HepG2 (cell line): ENCODE results near the gene SALL2. TPM values are rescaled to one million over a fixed set of nuclear protein-coding genes. Genes with fewer than 3 reads are reported as not detected.
A peak's percentile ranks its signal among the peaks of the same experiment; 100 is the strongest.

Source experiments
- FOXM1 ChIP-seq: sonication (generic); formaldehyde crosslinking; IDR thresholded peaks from 2 replicates; pipeline ENCODE4 v1.5.0; 2020; ENCODE audit warnings: missing genetic modification reagents
- HNF4A ChIP-seq: sonication (generic); formaldehyde crosslinking; IDR thresholded peaks from 2 replicates; pipeline ENCODE4 v1.4.0; 2020; ENCODE audit warnings: missing genetic modification reagents
- IRF9 ChIP-seq: sonication (generic); formaldehyde crosslinking; IDR thresholded peaks from 2 replicates; pipeline ENCODE4 v1.8.0; 2022; ENCODE audit warnings: missing genetic modification reagents, mild to moderate bottlenecking, borderline replicate concordance
- LCORL ChIP-seq, 2 experiments: fragments of 450-650 bp in 1 of 2; sonication (generic) in 1 of 2; formaldehyde crosslinking in 1 of 2; IDR thresholded peaks; 2 replicates each; pipeline versions ENCODE4 v1.5.0 to v1.6.1; 2017 to 2020; ENCODE audit warnings: antibody characterized with exemption in 1 of 2, missing genetic modification reagents in 1 of 2
- MBD4 ChIP-seq: IDR thresholded peaks from 2 replicates; pipeline ENCODE4 v1.6.1; 2012; ENCODE audit warnings: low read length, inconsistent platforms, borderline replicate concordance
- PHF5A ChIP-seq: IDR thresholded peaks from one replicate; pipeline ENCODE4 v1.6.1; 2018; ENCODE audit warnings: low read depth, missing genetic modification reagents; ENCODE audit not compliant: unreplicated experiment
- POLR2AphosphoS2 ChIP-seq: IDR thresholded peaks from 2 replicates; pipeline ENCODE4 v1.6.1; 2011; ENCODE audit warnings: low read depth, low read length, improper control_type of control experiment
- SALL1 ChIP-seq: sonication (generic); formaldehyde crosslinking; IDR thresholded peaks from 2 replicates; pipeline ENCODE4 v1.8.0; 2022; ENCODE audit warnings: mild to moderate bottlenecking, missing genetic modification reagents
- SAP130 ChIP-seq: IDR thresholded peaks from 2 replicates; pipeline ENCODE4 v1.6.1; 2016; ENCODE audit warnings: low read depth
- SMAD9 ChIP-seq: sonication (generic); formaldehyde crosslinking; IDR thresholded peaks from 2 replicates; pipeline ENCODE4 v1.5.1; 2020; ENCODE audit warnings: mild to moderate bottlenecking, missing genetic modification reagents
- UBTF ChIP-seq: sonication (generic); formaldehyde crosslinking; IDR thresholded peaks from 2 replicates; pipeline ENCODE4 v1.4.0; 2020; ENCODE audit warnings: mild to moderate bottlenecking, missing genetic modification reagents
- ZEB1 ChIP-seq: IDR thresholded peaks from 2 replicates; pipeline ENCODE4 v1.6.1; 2012; ENCODE audit warnings: mild to moderate bottlenecking, low read depth, inconsistent platforms; ENCODE audit not compliant: insufficient replicate concordance
- ZFP36 ChIP-seq: fragments of 150-350 bp; IDR thresholded peaks from 2 replicates; pipeline ENCODE4 v1.6.1; 2018; ENCODE audit warnings: borderline replicate concordance, low read length, low read depth; ENCODE audit not compliant: partially characterized antibody
- ZNF30 ChIP-seq: sonication (generic); formaldehyde crosslinking; IDR thresholded peaks from 2 replicates; pipeline ENCODE4 v1.5.0; 2020; ENCODE audit warnings: mild to moderate bottlenecking, missing genetic modification reagents
- ZNF496 ChIP-seq: sonication (generic); formaldehyde crosslinking; IDR thresholded peaks from 2 replicates; pipeline ENCODE4 v1.8.1; 2023; ENCODE audit warnings: mild to moderate bottlenecking, moderate library complexity, missing genetic modification reagents; ENCODE audit not compliant: insufficient replicate concordance
- ZNF512 ChIP-seq: sonication (generic); formaldehyde crosslinking; IDR thresholded peaks from 2 replicates; pipeline ENCODE4 v1.4.0; 2020; ENCODE audit warnings: mild to moderate bottlenecking, missing genetic modification reagents
- ZNF615 ChIP-seq: sonication (generic); formaldehyde crosslinking; IDR thresholded peaks from 2 replicates; pipeline ENCODE4 v1.5.0; 2020; ENCODE audit warnings: mild to moderate bottlenecking, missing genetic modification reagents, borderline replicate concordance
- ZNF740 ChIP-seq: sonication (generic); formaldehyde crosslinking; IDR thresholded peaks from 2 replicates; pipeline ENCODE4 v1.4.0; 2020; ENCODE audit warnings: missing genetic modification reagents
- ZNF792 ChIP-seq: IDR thresholded peaks from 2 replicates; pipeline ENCODE4 v1.6.1; 2016
- polyA plus RNA-seq, 8 experiments: library from polyadenylated mRNA; depleted of rRNA in 3 of 8; stranded (reverse) in 7 of 8; unstranded in 1 of 8; fragments of >200 nt; fragmentation: Illumina TruSeq in 4 of 8; extraction: Trizol in 4 of 8; gene quantifications; 2 replicates each; pipeline versions ENCODE4 v1.2.1 to v1.2.3, GENCODE V29; 2011 to 2016; ENCODE audit warnings: low read depth in 4 of 8, missing spikeins in 1 of 8, mixed read lengths in 1 of 8; ENCODE audit not compliant: insufficient read depth in 1 of 8
- total RNA-seq, 5 experiments: library from RNA; depleted of rRNA; stranded (reverse); fragments of >200 nt; fragmentation: Illumina TruSeq; extraction: Trizol; gene quantifications; 2 replicates each; pipeline ENCODE4 v1.2.3, GENCODE V29; 2016; ENCODE audit warnings: low read depth in 1 of 5
- TF ChIP-seq, protein P1 (sequence below): sonication (generic); formaldehyde crosslinking; conservative IDR thresholded peaks from 2 replicates; pipeline ENCODE4 v1.8.1; 2023; ENCODE audit warnings: missing genetic modification reagents
- TF ChIP-seq, protein P2 (sequence below): sonication (generic); formaldehyde crosslinking; IDR thresholded peaks from 2 replicates; pipeline ENCODE4 v1.4.0; 2020; ENCODE audit warnings: missing genetic modification reagents, low read depth, mild to moderate bottlenecking, borderline replicate concordance

Gene SALL2
- total and polyA plus RNA-seq, 2 of the 13 experiments (the other 11 are each of a cell fraction or from before 2014, with no cell fraction given), result 4.9 to 5.8 TPM

DNA sequence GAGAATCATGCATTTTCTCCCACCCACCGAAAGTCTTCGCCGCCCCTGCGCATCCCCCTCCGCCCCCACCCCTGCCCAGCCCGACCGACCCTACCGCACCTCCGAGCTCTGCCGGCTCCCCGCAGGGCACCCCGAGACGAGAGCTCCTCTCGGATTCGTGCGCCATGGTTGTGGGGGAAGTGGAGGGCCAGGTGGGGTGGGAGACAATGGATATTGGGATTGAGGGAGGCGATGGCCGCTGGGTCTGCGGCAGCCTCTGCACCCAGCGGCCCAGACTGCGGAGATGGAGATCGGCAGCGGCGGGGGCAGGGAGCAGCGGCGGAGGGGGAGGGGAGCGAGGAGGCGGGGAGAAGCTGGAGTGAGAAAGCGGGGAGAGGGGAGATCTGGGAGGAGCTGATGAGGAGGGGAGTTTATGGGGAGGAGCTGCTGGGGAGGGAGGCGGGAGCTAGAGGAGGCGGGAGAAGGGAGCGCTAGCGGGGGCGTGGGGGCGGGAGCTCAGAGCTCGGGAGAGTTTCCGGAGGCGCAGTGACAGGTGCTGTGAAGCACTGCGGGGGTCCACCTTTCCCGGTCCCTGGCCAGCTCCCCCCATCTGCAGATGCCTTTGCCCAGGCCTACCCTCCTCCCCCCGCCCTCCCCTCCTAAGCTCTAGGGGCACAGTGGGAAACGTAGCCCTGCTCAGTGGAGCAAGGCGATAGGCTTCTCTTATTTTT, at the start of gene SALL2 (continued):
- TF ChIP-seq, protein P1, sequence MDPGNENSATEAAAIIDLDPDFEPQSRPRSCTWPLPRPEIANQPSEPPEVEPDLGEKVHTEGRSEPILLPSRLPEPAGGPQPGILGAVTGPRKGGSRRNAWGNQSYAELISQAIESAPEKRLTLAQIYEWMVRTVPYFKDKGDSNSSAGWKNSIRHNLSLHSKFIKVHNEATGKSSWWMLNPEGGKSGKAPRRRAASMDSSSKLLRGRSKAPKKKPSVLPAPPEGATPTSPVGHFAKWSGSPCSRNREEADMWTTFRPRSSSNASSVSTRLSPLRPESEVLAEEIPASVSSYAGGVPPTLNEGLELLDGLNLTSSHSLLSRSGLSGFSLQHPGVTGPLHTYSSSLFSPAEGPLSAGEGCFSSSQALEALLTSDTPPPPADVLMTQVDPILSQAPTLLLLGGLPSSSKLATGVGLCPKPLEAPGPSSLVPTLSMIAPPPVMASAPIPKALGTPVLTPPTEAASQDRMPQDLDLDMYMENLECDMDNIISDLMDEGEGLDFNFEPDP (CRISPR knock-in tag), result no peak
- TF ChIP-seq ZNF615 (CRISPR knock-in tag) (no peak), FOXM1 (no peak), IRF9 (CRISPR knock-in tag) (no peak; the same call in 1 of the 2 replicates), MBD4 (no peak), ZNF792 (CRISPR knock-in tag) (no peak), SAP130 (CRISPR knock-in tag) (peak; percentile 67; the same call in 1 of the 2 replicates), UBTF (CRISPR knock-in tag) (peak; percentile 54), LCORL (IDR thresholded peaks at IDR 0.05) (no peak), LCORL (CRISPR knock-in tag; IDR thresholded peaks at IDR 0.05) (0 out of 2 replicates have a peak, but pooled peaks have one; percentile 41), ZFP36 (no peak), SMAD9 (CRISPR knock-in tag) (no peak), PHF5A (CRISPR knock-in tag) (no peak), HNF4A (CRISPR knock-in tag) (no peak), ZNF512 (no peak), SALL1 (peak; percentile 58), ZEB1 (no peak), ZNF496 (CRISPR knock-in tag) (no peak), POLR2AphosphoS2 (no peak), ZNF30 (CRISPR knock-in tag) (no peak), ZNF740 (CRISPR knock-in tag) (0 out of 2 replicates have a peak, but pooled peaks have one; percentile 22)
- TF ChIP-seq, protein P2, sequence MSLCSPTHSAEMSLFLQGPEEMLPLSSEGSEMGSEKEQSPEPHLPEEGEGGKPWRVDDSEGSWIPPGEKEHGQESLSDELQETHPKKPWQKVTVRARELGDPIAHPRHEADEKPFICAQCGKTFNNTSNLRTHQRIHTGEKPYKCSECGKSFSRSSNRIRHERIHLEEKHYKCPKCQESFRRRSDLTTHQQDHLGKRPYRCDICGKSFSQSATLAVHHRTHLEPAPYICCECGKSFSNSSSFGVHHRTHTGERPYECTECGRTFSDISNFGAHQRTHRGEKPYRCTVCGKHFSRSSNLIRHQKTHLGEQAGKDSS, result no peak
